ENCODE results near the gene NABP2.
"Not testable (repeated sequence)": the region's sequence is repeated elsewhere in the genome, so short reads cannot be mapped to it uniquely, and the experiment has no call there.

NABP2 gene

DNA sequence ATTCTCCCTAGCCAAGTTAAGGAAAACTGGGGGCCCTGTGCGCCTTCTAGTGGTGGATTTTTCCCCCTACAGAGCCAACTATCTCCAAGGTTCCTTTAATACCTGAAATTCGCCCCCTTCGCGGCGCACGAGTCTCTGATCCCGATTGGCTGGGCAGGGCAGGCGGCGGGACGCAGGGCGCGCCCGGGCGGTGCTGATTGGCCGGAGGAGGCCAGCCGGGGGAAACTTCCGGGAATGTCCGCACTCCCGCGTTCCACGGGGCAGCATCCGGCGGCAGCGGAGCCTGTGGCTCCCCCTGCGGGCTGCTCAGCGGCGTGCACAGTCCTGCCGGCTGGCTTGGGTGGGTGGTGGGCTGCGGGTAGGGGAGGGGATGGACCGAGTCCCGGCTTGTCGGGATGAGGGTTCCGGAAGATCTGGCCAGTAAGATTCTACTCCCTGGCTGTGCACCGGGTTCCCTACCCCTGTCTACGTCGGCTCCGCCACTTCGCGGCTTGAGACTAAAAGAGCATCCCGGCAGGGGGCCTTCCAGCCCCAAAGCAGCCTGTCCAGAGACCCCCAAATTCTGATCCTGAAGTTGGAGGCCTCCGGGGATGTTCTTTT is at the start of gene NABP2:
Gene NABP2 (plus strand): TSS at position 241 of the 600 bp plus-strand sequence. CDS start 515 bp downstream, outside the sequence.
- peak; percentile 95 to 96 for DNase-seq

GRCh38 chr12:56178347-56178746 is 45.8 kb upstream of the NABP2 start:
- DNase-seq: no peak

GRCh38 chr12:56186957-56187356 is 37.2 kb upstream of the NABP2 start:
- DNase-seq: no peak

DNA sequence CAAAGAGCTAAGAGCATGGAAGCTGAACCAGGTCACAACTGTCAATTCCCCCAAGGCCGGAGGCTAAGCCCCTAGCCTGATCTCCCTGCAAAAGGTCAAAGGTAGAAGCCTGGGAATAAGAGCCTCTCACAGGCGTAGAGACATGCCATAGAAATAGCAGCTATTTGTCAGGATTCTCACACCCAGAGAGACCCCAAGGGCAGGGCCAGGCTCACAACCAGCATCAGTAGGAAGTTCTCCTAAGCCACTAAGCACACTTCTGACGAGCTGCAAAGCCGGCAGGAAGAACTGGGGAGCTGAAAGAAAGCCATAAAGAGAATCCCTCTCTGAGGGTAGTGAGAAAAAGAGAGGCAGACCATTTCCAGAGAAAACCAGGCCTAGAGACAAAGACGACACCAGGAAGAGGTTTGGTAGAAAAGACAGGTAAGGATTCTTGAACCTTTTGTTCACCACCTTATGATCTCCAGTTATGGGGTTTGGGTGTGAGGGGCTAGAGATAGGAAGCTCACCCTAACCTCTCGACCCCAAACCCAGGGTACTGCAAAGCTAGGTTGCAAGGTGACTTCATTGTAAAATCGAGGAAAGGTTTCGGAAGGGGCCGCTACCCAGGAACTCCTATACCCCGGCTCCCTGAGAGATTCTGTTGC is 35.9 kb upstream of the NABP2 start:
- no peak for DNase-seq

DNA sequence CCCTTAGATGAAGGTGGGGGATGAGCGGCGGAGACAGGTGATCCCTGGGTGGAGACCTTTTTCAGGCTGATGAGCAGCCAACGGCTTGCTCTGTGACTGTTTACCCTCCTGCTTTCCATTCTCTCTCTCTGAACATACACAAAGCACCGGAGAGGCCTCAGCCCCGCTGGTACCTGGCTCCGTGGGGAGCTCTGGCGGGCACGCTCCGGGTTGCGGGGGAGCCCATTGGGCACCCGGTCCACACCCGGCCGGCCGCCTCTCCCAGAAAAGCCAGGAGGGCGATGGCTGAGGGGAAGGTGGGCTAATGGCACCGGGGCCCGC is 35.4 kb upstream of the NABP2 start:
- DNase-seq: no peak

DNA sequence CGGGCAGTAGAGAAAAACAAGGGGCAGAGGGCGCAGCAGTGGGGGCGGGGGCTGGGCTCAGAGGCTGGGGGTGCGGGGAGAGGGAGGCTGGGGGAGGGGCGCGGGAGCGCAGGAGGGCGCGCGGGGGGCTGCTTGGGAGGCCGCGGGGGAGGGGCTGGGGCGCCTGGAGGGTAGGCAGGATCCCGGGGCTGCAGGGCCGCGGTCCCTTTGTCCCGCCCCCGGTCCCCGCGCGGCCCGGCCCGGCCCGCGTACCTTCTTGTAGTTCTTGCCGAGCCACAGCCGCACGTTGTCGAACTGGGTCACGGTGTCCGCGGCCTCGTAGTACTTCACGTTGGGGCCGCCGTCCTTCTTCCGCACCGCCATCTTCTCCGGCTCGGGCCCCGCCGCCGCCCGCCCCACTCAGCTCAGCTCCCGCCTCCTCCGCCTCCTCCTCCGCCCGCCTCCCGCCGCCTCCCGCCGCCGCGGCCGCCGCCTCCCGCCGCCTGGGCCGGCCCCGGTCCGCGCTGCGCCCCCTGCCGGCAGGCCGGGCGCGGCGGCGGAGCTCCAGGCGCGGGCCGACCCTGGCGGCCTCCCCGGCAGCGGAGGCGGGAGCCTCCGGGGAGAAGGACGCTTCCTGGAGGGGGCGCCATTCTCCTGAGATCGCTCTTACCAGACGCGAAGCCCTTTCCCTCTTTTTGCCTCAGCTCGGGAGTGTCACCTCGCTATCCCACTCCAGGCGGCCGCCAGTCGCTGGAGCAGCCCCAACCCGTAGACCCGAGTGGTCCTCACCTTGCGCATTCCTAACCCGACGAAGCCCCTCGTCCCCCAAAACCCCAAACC is 34.8 kb upstream of the NABP2 start, which contains the start of gene SMARCC2:
Gene SMARCC2 (minus strand): TSS at position 385 of the 819 bp plus-strand sequence. CDS start 22 bp downstream, at position 363.
- DNase-seq: peak; percentile 64 to 88

- peak; percentile 86 to 88 for DNase-seq
Measured at GRCh38 chr12:56189918-56190694, 34.0 kb upstream of the NABP2 start.

- DNase-seq: no peak
Measured at GRCh38 chr12:56190695-56191155, 33.4 kb upstream of the NABP2 start.

DNA sequence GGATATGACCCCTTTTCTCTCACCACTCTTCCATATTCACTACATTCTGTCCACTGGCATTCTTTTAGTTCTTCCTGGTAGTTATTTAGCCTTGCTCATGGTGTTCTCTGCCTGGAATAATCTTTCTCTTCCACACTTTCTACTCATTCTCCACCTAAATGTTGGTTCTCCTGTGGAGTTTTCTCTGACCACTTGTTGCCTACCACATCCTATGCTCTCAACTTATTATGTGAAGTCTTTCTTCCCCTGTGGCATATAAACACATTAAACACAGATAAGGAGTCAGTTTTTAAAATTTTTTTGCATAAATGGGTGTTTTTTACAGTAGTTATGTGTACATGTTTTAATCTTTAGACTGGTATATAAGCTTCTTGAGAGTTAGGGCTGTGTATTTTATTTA is 31.6 kb upstream of the NABP2 start:
- DNase-seq: no peak

- DNase-seq: peak; percentile 65 to 88
Measured at GRCh38 chr12:56193025-56193578, 31.0 kb upstream of the NABP2 start.

DNA sequence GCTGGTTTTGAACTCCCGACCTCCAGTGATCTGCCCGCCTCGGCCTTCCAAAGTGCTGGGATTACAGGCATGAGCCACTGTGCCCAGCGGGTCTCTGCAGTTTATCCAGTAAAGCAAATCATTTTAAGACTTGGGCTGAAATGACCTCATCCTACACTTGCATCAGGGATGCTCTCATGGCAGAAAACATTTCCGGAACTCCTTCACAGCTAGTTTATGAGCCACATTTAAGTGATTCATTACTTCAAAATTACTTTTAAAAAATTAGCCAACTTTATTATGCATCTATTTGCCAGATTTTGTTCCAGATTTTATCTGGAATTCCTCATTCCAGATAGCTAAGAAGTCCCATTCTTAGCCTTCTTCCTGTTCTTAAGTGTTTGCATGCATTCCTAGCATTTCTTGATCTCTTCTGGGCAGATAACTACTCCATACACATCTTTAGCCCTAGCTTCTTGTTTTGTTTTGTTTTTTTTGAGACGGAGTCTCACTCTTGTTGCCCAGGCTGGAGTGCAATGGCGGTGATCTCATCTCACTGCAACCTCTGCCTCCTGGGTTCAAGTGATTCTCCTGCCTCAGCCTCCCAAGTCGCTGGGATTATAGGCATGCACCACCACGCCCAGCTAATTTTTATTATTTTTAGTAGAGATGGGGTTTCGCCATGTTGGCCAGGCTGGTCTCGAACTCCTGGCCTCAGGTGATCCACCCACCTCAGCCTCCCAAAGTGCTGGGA is 27.2 kb upstream of the NABP2 start:
- not testable (repeated sequence) for DNase-seq

- no peak for DNase-seq
Measured at GRCh38 chr12:56197921-56198635, 26.1 kb upstream of the NABP2 start.

DNA sequence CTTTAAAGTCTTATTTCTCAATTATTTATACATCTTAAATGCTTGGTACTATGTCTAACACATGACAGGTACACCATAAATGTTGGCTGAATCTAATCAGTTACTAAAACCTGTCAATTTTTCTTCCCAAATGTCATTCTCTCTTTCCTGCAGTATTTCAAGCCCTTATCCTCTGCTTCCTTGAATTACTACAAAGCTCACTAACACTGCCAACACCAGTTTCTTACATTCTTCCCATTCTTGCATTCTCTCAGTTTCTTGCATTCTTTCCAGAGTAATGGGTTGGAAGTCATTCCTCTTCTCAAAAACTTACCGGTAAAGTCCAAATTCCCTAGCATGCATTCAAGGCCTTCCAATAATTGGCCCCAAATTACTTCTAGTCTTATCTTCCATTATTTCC is 25.3 kb upstream of the NABP2 start:
- DNase-seq: no peak

GRCh38 chr12:56202366-56202765 is 21.8 kb upstream of the NABP2 start:
- no peak for DNase-seq

DNA sequence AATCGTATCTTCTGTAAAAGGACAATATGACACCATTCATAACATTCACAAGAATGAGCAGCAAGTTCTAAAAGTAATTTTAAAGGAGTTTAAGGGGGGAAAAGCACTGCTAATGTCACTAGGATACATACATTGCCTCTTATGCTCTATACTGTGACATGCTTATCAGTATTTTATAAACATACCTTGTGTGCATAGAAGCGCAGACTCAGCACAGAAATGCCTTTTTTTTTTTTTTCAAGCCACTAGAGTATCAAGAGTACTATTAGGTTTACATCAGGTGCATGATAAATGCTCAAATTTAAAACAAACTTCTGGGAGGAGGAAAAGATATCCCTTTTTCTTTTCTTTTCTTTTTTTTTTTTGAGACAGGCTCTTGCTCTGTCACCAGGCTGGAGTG is 21.3 kb upstream of the NABP2 start:
- DNase-seq: no peak

DNA sequence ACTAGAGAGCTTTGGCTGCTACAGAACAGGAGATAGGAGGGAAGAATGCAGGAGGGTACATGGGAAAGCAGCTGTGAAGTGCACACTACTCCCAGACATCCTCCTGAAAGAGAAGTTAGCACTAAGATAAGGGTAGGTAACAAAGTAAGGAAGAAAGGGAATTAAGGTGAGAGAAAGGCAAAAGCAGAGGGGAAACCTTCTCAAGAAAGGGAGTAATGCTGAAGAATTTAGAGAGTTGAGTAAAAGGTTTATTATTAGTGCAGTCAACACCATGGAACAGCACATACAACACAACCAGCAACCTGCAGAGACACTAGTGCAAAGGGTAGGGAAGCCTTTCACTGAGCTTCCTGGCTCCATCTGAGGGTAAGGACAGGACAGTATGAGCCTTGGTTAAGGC is 19.9 kb upstream of the NABP2 start:
- DNase-seq: no peak

DNA sequence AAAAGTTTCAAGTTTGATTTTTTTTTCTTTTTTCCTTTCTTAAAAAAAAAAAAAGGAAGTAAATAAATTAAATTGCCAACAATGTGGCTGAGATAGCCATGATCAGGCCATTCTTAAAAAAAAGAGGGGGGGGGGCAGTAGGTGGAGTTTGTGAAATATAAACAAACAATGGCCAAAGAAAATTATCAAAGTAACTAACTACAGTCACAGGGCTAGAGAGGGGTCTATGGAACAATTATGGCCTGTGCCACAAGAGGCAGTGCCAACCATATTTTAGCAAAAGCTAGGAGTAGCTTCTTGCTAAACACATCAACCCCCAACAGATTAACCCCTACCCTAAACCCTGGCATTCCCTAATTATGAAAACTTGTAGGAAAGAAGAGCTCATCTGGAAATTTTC is 18.7 kb upstream of the NABP2 start:
- DNase-seq: no peak

GRCh38 chr12:56206452-56207166 is 17.5 kb upstream of the NABP2 start:
- DNase-seq: no peak

DNA sequence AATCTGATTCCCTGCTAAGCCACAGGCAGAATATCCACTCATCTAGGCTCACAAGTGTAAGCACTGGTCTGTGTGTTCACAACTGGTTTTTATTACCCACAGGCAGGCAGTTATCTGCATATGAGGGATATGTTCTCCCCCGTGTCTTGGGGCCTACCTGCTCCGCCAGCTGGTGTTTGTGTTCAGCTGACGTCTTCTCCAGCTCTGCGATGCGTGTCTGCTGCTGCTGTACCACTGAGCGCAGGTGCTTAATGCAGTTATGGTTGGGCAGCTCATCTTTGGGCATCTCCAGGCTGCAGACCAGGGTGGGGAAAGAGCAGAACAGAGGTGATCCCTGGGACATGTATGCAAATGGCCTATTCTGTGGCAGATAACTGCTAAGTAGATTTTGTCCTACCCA is 16.1 kb upstream of the NABP2 start:
- DNase-seq: no peak

- DNase-seq: no peak
Measured at GRCh38 chr12:56212361-56212760, 11.8 kb upstream of the NABP2 start.

DNA sequence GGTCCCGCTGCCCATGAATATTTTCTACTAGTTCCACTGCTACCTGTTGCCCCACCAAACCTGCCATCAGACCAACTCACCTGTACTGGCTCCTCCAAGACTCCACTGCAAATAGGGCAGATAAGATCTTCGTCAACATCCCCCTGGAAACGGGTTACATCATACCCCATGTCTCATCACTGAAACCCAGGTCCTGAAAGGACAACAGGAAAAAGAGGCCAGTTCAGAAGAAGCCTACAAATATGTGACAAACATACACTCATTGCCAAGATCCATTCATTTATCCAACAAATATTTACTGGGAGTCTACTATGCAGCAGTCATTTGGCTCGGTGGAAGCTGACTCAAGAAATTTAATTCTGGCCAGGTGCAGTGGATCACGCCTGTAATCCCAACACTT is 10.3 kb upstream of the NABP2 start:
- DNase-seq: no peak
